ENCODE results near the gene MAP2.
A peak's percentile ranks its signal among the peaks of the same experiment; 100 is the strongest.

The MAP2 gene

DNA sequence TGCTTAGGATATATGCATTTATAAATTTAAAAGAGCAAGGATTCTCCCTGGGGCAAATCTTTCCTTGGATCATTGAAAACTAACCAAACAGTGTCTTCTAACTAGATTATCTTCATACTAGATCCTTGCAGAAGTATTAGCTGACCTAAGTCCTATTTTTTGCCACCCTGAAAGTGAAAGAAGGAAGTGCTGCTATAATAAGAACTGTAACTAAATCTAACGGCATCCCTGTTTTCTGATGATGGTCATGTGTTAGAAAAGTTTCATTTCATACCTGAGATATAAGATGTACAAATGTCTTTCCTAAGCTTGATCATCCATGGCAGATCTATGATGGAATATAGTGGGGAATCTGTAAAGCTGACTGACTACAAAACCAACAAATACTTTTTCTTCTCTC lies 102.7 kb downstream of the MAP2 start:
- no peak for TF ChIP-seq MYC (IDR thresholded peaks at IDR 0.05; ENCODE audit: low read depth, low read length)
- TF ChIP-seq POLR2A (IDR thresholded peaks at IDR 0.05; ENCODE audit: extremely low read depth, insufficient read length) = no peak
- TF ChIP-seq, protein P1, sequence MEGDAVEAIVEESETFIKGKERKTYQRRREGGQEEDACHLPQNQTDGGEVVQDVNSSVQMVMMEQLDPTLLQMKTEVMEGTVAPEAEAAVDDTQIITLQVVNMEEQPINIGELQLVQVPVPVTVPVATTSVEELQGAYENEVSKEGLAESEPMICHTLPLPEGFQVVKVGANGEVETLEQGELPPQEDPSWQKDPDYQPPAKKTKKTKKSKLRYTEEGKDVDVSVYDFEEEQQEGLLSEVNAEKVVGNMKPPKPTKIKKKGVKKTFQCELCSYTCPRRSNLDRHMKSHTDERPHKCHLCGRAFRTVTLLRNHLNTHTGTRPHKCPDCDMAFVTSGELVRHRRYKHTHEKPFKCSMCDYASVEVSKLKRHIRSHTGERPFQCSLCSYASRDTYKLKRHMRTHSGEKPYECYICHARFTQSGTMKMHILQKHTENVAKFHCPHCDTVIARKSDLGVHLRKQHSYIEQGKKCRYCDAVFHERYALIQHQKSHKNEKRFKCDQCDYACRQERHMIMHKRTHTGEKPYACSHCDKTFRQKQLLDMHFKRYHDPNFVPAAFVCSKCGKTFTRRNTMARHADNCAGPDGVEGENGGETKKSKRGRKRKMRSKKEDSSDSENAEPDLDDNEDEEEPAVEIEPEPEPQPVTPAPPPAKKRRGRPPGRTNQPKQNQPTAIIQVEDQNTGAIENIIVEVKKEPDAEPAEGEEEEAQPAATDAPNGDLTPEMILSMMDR (IDR thresholded peaks at IDR 0.05; ENCODE audit: low read depth, low read length) = no peak
- TF ChIP-seq, protein P2, sequence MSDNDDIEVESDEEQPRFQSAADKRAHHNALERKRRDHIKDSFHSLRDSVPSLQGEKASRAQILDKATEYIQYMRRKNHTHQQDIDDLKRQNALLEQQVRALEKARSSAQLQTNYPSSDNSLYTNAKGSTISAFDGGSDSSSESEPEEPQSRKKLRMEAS (IDR thresholded peaks at IDR 0.05; ENCODE audit: low read depth, low read length) = no peak
- peak overlapping the region; percentile 47 for H3K4me3 ChIP-seq (ENCODE audit: low read depth, low read length)
- DNase-seq (ENCODE audit: low read depth) = peak; percentile 73

DNA sequence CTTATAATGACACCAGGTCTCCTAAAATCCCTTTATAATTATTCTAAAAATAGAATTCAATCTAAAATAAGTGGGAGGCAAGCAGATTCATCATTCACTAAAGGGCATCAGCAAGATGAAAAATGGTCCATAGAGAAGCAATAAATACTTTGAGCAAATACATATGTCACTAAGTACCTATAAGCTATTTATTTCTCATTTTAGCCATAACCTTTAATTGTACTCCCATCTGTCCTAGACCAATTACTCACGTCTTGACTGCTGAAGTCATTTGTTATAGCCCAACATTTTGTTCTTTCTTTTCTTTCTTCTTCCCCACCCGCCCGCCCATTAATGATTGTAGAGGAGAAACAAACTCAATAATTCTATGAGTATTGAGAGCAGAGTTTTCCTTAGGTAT lies 105.7 kb downstream of the MAP2 start:
- TF ChIP-seq POLR2A (IDR thresholded peaks at IDR 0.05; ENCODE audit: extremely low read depth, insufficient read length) (no peak), MYC (IDR thresholded peaks at IDR 0.05; ENCODE audit: low read depth, low read length) (no peak)
- TF ChIP-seq, protein P2 (IDR thresholded peaks at IDR 0.05; ENCODE audit: low read depth, low read length) = no peak
- TF ChIP-seq, protein P1 (IDR thresholded peaks at IDR 0.05; ENCODE audit: low read depth, low read length) = no peak
- DNase-seq (ENCODE audit: low read depth) = no peak
- H3K4me3 ChIP-seq (ENCODE audit: low read depth, low read length) = no peak overlapping the region

DNA sequence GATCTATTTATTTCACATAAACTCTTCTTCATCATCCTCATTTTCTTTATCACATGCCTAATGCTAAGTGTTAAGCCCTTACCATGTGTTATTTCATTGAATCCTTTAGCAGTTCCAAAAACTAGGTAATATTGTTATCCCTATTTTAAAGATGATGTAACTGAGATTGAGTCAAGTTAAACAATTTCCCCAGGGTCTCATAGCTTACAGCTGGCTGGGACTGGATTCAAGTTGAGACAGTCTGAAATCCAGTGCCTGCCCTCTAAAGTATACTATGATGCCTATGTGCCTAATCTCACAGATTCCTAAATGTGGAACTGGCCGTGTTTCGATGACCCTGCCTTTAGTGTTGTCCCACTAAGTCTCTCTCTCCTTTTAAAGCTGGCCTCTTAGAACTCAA lies 108.5 kb downstream of the MAP2 start:
- DNase-seq (ENCODE audit: low read depth) = no peak
- H3K4me3 ChIP-seq (ENCODE audit: low read depth, low read length) = no peak overlapping the region
- TF ChIP-seq, protein P1 (IDR thresholded peaks at IDR 0.05; ENCODE audit: low read depth, low read length) = no peak
- TF ChIP-seq, protein P2 (IDR thresholded peaks at IDR 0.05; ENCODE audit: low read depth, low read length) = no peak
- TF ChIP-seq MYC (IDR thresholded peaks at IDR 0.05; ENCODE audit: low read depth, low read length) (no peak), POLR2A (IDR thresholded peaks at IDR 0.05; ENCODE audit: extremely low read depth, insufficient read length) (no peak)

DNA sequence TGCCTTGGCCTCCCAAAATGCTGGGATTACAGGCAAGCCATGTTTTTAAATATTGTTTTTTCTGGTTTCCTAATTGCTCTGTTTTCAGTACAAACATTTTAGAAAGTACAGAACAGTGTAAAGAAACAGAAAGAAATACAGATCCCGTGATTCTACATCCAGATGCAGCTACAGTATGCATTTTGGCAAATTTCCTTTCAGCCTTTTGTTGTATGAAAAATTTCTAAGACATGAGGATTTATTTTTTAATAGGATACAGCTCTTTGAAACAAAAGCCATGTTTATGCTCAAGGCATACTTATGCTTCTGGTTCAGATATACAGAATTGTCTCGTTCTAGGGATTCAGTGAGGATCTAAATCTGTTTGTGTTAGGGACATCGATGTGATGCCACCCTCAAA lies 109.5 kb downstream of the MAP2 start:
- DNase-seq (ENCODE audit: low read depth) = no peak
- H3K4me3 ChIP-seq (ENCODE audit: low read depth, low read length) = no peak overlapping the region
- TF ChIP-seq MYC (IDR thresholded peaks at IDR 0.05; ENCODE audit: low read depth, low read length) (no peak), POLR2A (IDR thresholded peaks at IDR 0.05; ENCODE audit: extremely low read depth, insufficient read length) (no peak)
- TF ChIP-seq, protein P2 (IDR thresholded peaks at IDR 0.05; ENCODE audit: low read depth, low read length) = no peak
- TF ChIP-seq, protein P1 (IDR thresholded peaks at IDR 0.05; ENCODE audit: low read depth, low read length) = no peak

DNA sequence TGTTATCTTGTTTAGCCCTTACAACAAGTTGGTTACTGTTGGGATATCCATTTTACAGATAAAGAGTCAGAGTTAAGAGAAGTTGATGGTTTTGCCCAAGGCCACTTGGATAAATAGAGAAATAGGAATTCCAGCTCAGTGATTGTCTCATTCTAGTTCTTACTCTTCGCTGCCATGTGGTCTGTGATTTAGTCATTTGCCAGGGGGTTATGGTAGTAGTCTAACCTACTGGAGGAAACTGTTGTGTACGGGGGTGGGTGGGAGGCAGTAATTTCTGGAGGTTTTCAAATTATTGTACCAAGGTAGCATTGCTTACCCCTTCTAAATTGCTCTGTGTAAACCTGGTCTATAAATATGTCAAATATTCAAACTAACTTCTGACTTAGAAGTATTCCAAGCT lies 110.4 kb downstream of the MAP2 start:
- no peak for DNase-seq (ENCODE audit: low read depth)
- TF ChIP-seq MYC (IDR thresholded peaks at IDR 0.05; ENCODE audit: low read depth, low read length) = no peak
- TF ChIP-seq POLR2A (IDR thresholded peaks at IDR 0.05; ENCODE audit: extremely low read depth, insufficient read length) = no peak
- TF ChIP-seq, protein P2 (IDR thresholded peaks at IDR 0.05; ENCODE audit: low read depth, low read length) = no peak
- TF ChIP-seq, protein P1 (IDR thresholded peaks at IDR 0.05; ENCODE audit: low read depth, low read length) = no peak
- no peak overlapping the region for H3K4me3 ChIP-seq (ENCODE audit: low read depth, low read length)

DNA sequence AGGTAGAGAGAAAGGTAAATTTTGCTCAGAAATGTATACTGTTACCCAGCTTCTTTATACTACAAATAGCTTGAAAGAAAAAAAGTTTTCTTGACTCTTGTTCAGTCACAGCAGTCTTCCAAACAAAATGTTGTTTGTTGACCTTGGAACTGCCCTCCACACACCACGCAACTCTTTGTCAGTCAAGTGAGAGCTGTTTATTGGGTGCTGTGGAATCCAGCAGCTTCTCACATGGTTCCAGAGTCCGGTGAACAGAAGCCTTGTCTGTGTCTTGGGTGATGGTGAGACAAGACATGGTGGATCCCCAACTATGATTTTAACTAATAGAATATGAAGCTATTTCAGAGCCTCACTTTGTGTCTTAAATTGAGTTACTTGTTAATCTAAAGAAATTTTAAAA lies 112.5 kb downstream of the MAP2 start:
- no peak for DNase-seq (ENCODE audit: low read depth)
- TF ChIP-seq POLR2A (IDR thresholded peaks at IDR 0.05; ENCODE audit: extremely low read depth, insufficient read length) (no peak), MYC (IDR thresholded peaks at IDR 0.05; ENCODE audit: low read depth, low read length) (no peak)
- TF ChIP-seq, protein P2 (IDR thresholded peaks at IDR 0.05; ENCODE audit: low read depth, low read length) = no peak
- TF ChIP-seq, protein P1 (IDR thresholded peaks at IDR 0.05; ENCODE audit: low read depth, low read length) = no peak
- no peak overlapping the region for H3K4me3 ChIP-seq (ENCODE audit: low read depth, low read length)
